HepG2 (cell line): Measurements from ENCODE around the gene MAMLD1. TPM values are rescaled to one million over a fixed set of nuclear protein-coding genes. Genes with fewer than 3 reads are reported as not detected.

ENCODE experiments used
- ATAC-seq: fragments of 200-7000 bp; cut with Tn5 transposase; 3 replicates; pipeline ENCODE4 v1.9.1; 2020; ENCODE audit warnings: mild to moderate bottlenecking, moderate library complexity
- BruUV-seq: library from RNA; stranded (reverse); fragments of 400-500 nt; replicated peaks from 2 replicates; lab custom pipeline; 2021; lab: Mats Ljungman, UMichigan
- CTCF ChIA-PET: fragments of 300-600 bp; formaldehyde crosslinking; extraction: SDS; loops from one replicate; lab custom pipeline; 2021; ENCODE audit warnings: low total read pairs, inconsistent platforms, low intra/inter-chr PET ratio; lab: Yijun Ruan, JAX
- POLR2A ChIA-PET: fragments of 350-600 bp; sonication (Branson Sonifier 250); formaldehyde crosslinking; loops from one replicate; lab custom pipeline; 2020; ENCODE audit warnings: antibody characterized with exemption, inconsistent platforms; lab: Yijun Ruan, JAX
- DNase-seq: peaks from one replicate; pipeline ENCODE4 v3.0.0-alpha.2; 2015; ENCODE audit warnings: low spot score
- FAIRE-seq: peaks from 3 replicates; lab custom pipeline; 2011; peaks lifted over from hg19 to GRCh38; lab: Jason Lieb, UNC
- H2AFZ ChIP-seq: one replicate; pipeline ENCODE4 v1.6.1; 2011; ENCODE audit warnings: low read length, inconsistent platforms
- H3K27ac ChIP-seq: fragments of 300-600 bp; 3 replicates; pipeline ENCODE4 v1.8.0; 2011; ENCODE audit warnings: mixed run types, mild to moderate bottlenecking, mixed read lengths, low read length, inconsistent platforms; ENCODE audit not compliant: insufficient read depth; ENCODE audit errors: extremely low read length
- H3K27me3 ChIP-seq, 2 experiments: fragments of 200-600 bp in 1 of 2; 2 replicates in 1 of 2; 3 replicates in 1 of 2; pipeline versions ENCODE4 v1.6.0 to v1.8.0; 2011; ENCODE audit warnings: low read length in 2 of 2, mild to moderate bottlenecking in 2 of 2, moderate library complexity in 2 of 2, inconsistent platforms in 1 of 2; ENCODE audit not compliant: insufficient read depth in 2 of 2, control insufficient read depth in 1 of 2
- H3K36me3 ChIP-seq, 2 experiments: fragments of 200-600 bp in 1 of 2; replicated peaks in 1 of 2; 2 replicates in 1 of 2; 3 replicates in 1 of 2; pipeline versions ENCODE4 v1.5.1 to v1.8.0; 2011; ENCODE audit warnings: low read length in 2 of 2, inconsistent platforms in 1 of 2; ENCODE audit not compliant: insufficient read depth in 2 of 2, control insufficient read depth in 1 of 2
- H3K4me1 ChIP-seq: 2 replicates; pipeline ENCODE4 v1.5.1; 2012; ENCODE audit warnings: low read length, inconsistent platforms; ENCODE audit not compliant: insufficient read depth
- H3K4me2 ChIP-seq: 2 replicates; pipeline ENCODE4 v1.6.0; 2011; ENCODE audit warnings: low read depth, low read length, inconsistent platforms
- H3K4me3 ChIP-seq, 3 experiments: fragments of 200-600 bp in 1 of 3; sonication (generic), shearing (Covaris generic) in 1 of 3; replicated peaks in 1 of 3; 2 replicates each; pipeline ENCODE4 v1.5.1; 2011 to 2016; ENCODE audit warnings: low read length in 3 of 3, inconsistent platforms in 2 of 3, low read depth in 2 of 3, mild to moderate bottlenecking in 2 of 3, control low read depth in 1 of 3, mixed read lengths in 1 of 3; ENCODE audit not compliant: insufficient read depth in 1 of 3
- H3K79me2 ChIP-seq: one replicate; pipeline ENCODE4 v1.6.1; 2011; ENCODE audit warnings: low read length, inconsistent platforms; ENCODE audit not compliant: insufficient read depth
- H3K9ac ChIP-seq: 2 replicates; pipeline ENCODE4 v1.6.0; 2011; ENCODE audit warnings: mild to moderate bottlenecking, low read depth, low read length, inconsistent platforms; ENCODE audit not compliant: insufficient read depth
- H3K9me3 ChIP-seq: 2 replicates; pipeline ENCODE4 v1.5.1; 2012; ENCODE audit warnings: mild to moderate bottlenecking, low read length
- H4K20me1 ChIP-seq: 2 replicates; pipeline ENCODE4 v1.6.0; 2011; ENCODE audit warnings: inconsistent platforms, mild to moderate bottlenecking, low read length, moderate library complexity; ENCODE audit not compliant: insufficient read depth
- KLF12 ChIP-seq: sonication (generic); formaldehyde crosslinking; IDR thresholded peaks from 2 replicates; pipeline ENCODE4 v1.4.0; 2020; ENCODE audit warnings: missing genetic modification reagents, borderline replicate concordance
- MYC ChIP-seq: sonication (generic); formaldehyde crosslinking; IDR thresholded peaks from 2 replicates; pipeline ENCODE4 v1.9.0; 2021; ENCODE audit warnings: missing genetic modification reagents, borderline replicate concordance
- NR2C2 ChIP-seq: sonication (generic); formaldehyde crosslinking; IDR thresholded peaks from 2 replicates; pipeline ENCODE4 v1.4.0; 2020; ENCODE audit warnings: missing genetic modification reagents, mild to moderate bottlenecking, moderate library complexity, borderline replicate concordance
- SAFB2 ChIP-seq: sonication (generic); formaldehyde crosslinking; IDR thresholded peaks from 2 replicates; pipeline ENCODE4 v1.5.1; 2020; ENCODE audit warnings: missing genetic modification reagents, low read depth, mild to moderate bottlenecking, borderline replicate concordance
- SNAI1 ChIP-seq: sonication (generic); formaldehyde crosslinking; IDR thresholded peaks from 2 replicates; pipeline ENCODE4 v1.5.0; 2020; ENCODE audit warnings: mild to moderate bottlenecking, missing genetic modification reagents, borderline replicate concordance
- TRIM24 ChIP-seq: sonication (generic); formaldehyde crosslinking; IDR thresholded peaks from 2 replicates; pipeline ENCODE4 v1.8.0; 2022; ENCODE audit warnings: mild to moderate bottlenecking, missing genetic modification reagents
- TSC22D2 ChIP-seq: sonication (generic); formaldehyde crosslinking; IDR thresholded peaks from 2 replicates; pipeline ENCODE4 v1.5.1; 2020; ENCODE audit warnings: missing genetic modification reagents, mild to moderate bottlenecking, borderline replicate concordance
- ZNF607 ChIP-seq: sonication (generic); formaldehyde crosslinking; IDR thresholded peaks from 2 replicates; pipeline ENCODE4 v1.5.1; 2020; ENCODE audit warnings: missing genetic modification reagents, mild to moderate bottlenecking, borderline replicate concordance
- ZNF614 ChIP-seq: IDR thresholded peaks from 2 replicates; pipeline ENCODE4 v1.6.1; 2018; ENCODE audit warnings: missing biosample characterization, missing genetic modification reagents, inconsistent platforms, borderline replicate concordance
- WGBS: methylation state at CpG from one replicate; pipeline ENCODE4 v1.1.6; 2017; ENCODE audit warnings: low lambda C conversion rate; 5-methylcytosine and 5-hydroxymethylcytosine counted together
- in situ Hi-C: cut with HindIII; loops from 2 replicates; pipeline ENCODE4 v1.10.0; 2017; ENCODE audit warnings: low pct_unique_long_range_greater_than_20kb; ENCODE audit not compliant: extremely low pct_ligation_motif_present
- intact Hi-C: fragments of 100-400 bp; cut with micrococcal nuclease; formaldehyde crosslinking; loops from one replicate; pipeline ENCODE4 v1.10.0; 2022; ENCODE audit not compliant: unreplicated experiment
- polyA plus RNA-seq, 8 experiments: library from polyadenylated mRNA; depleted of rRNA in 3 of 8; stranded (reverse) in 7 of 8; unstranded in 1 of 8; fragments of >200 nt; fragmentation: Illumina TruSeq in 4 of 8; extraction: Trizol in 4 of 8; gene quantifications; 2 replicates each; pipeline versions ENCODE4 v1.2.1 to v1.2.3, GENCODE V29; 2011 to 2016; ENCODE audit warnings: low read depth in 4 of 8, missing spikeins in 1 of 8, mixed read lengths in 1 of 8; ENCODE audit not compliant: insufficient read depth in 1 of 8
- total RNA-seq, 5 experiments: library from RNA; depleted of rRNA; stranded (reverse); fragments of >200 nt; fragmentation: Illumina TruSeq; extraction: Trizol; gene quantifications; 2 replicates each; pipeline ENCODE4 v1.2.3, GENCODE V29; 2016; ENCODE audit warnings: low read depth in 1 of 5
- TF ChIP-seq, protein P1 (sequence below): sonication (generic); formaldehyde crosslinking; IDR thresholded peaks from 2 replicates; pipeline ENCODE4 v1.4.0; 2020; ENCODE audit warnings: missing genetic modification reagents, borderline replicate concordance

The MAMLD1 gene
- total and polyA plus RNA-seq, 2 of the 13 experiments (the other 11 are each of a cell fraction or from before 2014, with no cell fraction given), result not detected

DNA sequence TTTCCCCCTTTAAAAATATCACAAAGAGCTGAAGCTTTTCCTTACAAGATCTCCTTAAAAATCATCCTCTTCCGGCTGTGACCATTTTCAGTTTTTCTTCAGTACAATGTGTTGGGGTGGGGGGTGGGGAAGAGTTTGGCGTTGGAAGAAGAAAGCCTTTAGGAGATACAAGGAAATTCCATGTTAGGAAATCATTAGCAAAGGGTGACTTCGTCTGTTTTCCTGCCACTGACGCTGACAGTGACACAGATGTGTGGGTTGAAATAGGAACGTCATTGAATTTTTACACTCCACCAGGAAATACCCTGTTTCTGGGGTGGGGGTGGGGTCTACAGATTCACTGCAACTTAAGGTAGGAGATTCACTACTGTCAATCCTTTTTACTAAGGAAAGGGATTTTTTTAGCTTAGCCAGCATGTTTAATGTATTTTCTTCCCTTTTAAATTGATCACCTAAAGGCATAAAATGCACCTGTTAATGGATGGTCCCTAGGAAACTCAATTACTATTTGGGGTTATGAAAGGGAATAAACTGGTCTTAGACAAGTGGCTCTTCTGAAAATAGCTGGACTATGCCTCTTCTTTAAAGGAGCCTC lies 3.9 kb downstream of the MAMLD1 start:
- Histone ChIP-seq H3K4me2 (peak overlapping the region; percentile 70; the same call in 1 of the 2 replicates), H3K27ac (no peak overlapping the region), H3K4me1 (peaks cover 23% of the 10 kb centered on the region; the same call in 1 of the 2 replicates), H3K36me3 (no peaks in the 10 kb centered on the region), H3K9ac (no peak overlapping the region), H3K9me3 (no peaks in the 10 kb centered on the region), H2AFZ (no peak overlapping the region), H3K79me2 (no peaks in the 10 kb centered on the region), H3K27me3 (peaks cover 6 to 29% of the 10 kb centered on the region in 2 experiments; a peak in 4 of 5 replicates), H3K4me3 (no peak overlapping the region), H4K20me1 (no peaks in the 10 kb centered on the region)
- ChIA-PET POLR2A (no interaction called here), CTCF (no interaction called here)
- DNase-seq (no peak), FAIRE-seq (no peak), ATAC-seq (no peak)
- WGBS, result 5% methylated on average over 3 of the region's 5 CpGs
- in situ Hi-C loops, result loop anchor here (25.0 kb wide), 1 partner anchor 405 kb away; no protein-coding TSS in a partner anchor
- TF ChIP-seq ZNF607 (CRISPR knock-in tag) (no peak), KLF12 (CRISPR knock-in tag) (no peak), ZNF614 (no peak), NR2C2 (CRISPR knock-in tag) (no peak), TRIM24 (no peak), TSC22D2 (CRISPR knock-in tag) (no peak), MYC (no peak), SAFB2 (CRISPR knock-in tag) (no peak), SNAI1 (CRISPR knock-in tag) (no peak)
- TF ChIP-seq, protein P1, sequence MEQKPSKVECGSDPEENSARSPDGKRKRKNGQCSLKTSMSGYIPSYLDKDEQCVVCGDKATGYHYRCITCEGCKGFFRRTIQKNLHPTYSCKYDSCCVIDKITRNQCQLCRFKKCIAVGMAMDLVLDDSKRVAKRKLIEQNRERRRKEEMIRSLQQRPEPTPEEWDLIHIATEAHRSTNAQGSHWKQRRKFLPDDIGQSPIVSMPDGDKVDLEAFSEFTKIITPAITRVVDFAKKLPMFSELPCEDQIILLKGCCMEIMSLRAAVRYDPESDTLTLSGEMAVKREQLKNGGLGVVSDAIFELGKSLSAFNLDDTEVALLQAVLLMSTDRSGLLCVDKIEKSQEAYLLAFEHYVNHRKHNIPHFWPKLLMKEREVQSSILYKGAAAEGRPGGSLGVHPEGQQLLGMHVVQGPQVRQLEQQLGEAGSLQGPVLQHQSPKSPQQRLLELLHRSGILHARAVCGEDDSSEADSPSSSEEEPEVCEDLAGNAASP, result no peak
- intact Hi-C loops, result no loop called here
- BruUV-seq, result no TSS peak
